ENCODE results near the gene LRP1B.

Gene LRP1B

DNA sequence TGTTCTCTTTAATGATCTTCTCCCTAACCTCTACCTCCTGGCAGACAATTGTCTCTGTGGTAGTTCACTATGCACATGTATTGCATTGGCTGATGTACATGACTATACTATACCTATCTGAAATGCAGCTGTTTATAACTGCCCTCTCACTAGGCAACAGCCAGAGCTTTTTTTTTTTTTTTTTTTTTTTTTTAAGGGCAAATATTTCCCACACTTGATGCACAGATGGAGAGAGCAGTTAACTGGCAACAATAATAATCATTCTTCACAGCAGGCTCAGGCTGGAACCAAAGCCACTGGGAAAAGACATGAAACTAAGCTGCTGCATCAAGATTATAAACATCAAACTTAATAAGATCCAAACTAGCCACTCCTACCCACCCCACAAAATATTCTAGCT lies 707.7 kb downstream of the LRP1B start:
- DNase-seq (ENCODE audit: low read depth) = no peak
- TF ChIP-seq, protein P1, sequence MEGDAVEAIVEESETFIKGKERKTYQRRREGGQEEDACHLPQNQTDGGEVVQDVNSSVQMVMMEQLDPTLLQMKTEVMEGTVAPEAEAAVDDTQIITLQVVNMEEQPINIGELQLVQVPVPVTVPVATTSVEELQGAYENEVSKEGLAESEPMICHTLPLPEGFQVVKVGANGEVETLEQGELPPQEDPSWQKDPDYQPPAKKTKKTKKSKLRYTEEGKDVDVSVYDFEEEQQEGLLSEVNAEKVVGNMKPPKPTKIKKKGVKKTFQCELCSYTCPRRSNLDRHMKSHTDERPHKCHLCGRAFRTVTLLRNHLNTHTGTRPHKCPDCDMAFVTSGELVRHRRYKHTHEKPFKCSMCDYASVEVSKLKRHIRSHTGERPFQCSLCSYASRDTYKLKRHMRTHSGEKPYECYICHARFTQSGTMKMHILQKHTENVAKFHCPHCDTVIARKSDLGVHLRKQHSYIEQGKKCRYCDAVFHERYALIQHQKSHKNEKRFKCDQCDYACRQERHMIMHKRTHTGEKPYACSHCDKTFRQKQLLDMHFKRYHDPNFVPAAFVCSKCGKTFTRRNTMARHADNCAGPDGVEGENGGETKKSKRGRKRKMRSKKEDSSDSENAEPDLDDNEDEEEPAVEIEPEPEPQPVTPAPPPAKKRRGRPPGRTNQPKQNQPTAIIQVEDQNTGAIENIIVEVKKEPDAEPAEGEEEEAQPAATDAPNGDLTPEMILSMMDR (IDR thresholded peaks at IDR 0.05; ENCODE audit: insufficient read depth, low read depth, low read length, missing control alignments) = no peak
- H3K4me3 ChIP-seq (ENCODE audit: low read depth, low read length) = no peak overlapping the region

DNA sequence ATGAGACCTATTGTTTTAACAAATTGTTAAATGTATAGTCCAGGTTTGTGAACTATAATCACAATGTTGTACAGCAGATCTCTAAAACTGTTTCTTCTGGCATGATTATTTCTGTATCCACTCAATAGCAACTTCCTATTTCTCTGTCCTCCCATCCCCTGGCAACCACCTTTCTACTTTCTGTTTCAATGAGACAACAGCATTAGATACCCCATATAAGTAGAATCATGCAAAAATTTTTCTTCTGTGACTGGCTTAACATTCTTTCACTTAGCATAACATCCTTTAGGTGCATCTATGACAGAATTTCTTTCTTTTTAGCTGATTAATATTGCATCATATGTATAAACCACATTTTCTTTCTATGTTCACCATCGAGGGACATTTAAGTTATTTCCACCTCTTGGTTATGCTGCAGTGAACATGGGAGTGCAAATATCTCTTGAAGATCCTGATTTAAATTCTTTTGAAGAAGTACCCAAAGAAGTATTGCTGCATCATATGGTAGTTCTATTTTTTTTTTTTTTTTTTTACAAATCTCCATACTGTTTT lies 713.5 kb downstream of the LRP1B start:
- TF ChIP-seq, protein P1 (IDR thresholded peaks at IDR 0.05; ENCODE audit: insufficient read depth, low read depth, low read length, missing control alignments) = no peak
- H3K4me3 ChIP-seq (ENCODE audit: low read depth, low read length) = no peak overlapping the region
- no peak for DNase-seq (ENCODE audit: low read depth)

DNA sequence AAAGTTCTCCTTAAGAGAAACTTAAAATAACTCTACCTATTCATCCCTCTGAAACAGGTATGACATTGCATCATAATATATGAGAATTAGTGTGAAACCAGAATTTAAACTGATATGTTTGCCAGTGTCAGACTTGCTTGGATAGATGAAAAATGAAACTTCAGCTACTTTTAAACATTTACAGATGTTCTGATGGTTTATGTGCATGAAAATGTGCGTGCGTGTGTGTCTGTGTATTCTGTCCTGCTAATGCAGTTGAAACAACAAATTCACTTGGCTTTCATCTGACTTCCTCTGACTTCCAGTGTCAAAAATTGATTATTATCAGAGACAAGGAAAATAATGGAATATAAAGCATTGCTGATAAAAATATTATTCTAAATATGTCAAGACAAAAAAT lies 719.4 kb downstream of the LRP1B start:
- TF ChIP-seq, protein P1 (IDR thresholded peaks at IDR 0.05; ENCODE audit: insufficient read depth, low read depth, low read length, missing control alignments) = no peak
- no peak for DNase-seq (ENCODE audit: low read depth)
- H3K4me3 ChIP-seq (ENCODE audit: low read depth, low read length) = no peak overlapping the region

DNA sequence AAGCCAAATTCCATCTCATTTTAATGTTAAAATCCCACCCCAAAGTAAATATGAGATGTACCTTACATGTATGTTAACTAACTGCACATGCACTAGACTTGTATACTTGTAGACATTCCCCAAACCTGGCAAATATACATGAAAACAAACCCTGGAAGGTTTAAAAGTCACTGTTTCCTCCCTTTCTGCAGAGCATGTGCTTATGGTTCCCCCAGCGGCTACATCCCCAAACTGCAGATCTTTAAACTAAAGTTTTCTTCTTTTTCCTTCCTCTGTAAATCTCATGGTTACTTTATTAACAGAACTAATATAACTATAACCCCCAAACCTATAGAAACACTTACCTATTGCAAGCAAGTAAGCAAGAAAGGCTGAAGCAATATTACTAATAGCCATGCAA lies 731.5 kb downstream of the LRP1B start:
- no peak overlapping the region for H3K4me3 ChIP-seq (ENCODE audit: low read depth, low read length)
- peak; percentile 16 for DNase-seq (ENCODE audit: low read depth)
- TF ChIP-seq, protein P1 (IDR thresholded peaks at IDR 0.05; ENCODE audit: insufficient read depth, low read depth, low read length, missing control alignments) = peak; percentile 32

DNA sequence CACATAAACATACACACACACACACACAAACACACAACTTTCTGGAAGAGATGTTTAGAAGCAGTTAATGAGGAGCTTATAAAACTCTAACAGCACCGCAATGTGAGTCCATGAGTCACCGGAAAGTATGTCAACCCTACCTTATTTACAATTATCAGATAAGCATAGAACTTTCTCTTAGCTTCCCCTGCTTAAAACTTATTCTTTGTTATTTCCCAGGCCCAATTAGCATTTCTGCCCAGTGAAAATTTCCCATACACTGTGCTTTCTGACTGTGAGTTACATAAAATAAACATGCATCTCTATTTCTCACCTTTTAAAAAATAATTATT lies 737.6 kb downstream of the LRP1B start:
- no peak for DNase-seq (ENCODE audit: low read depth)
- TF ChIP-seq, protein P1 (IDR thresholded peaks at IDR 0.05; ENCODE audit: insufficient read depth, low read depth, low read length, missing control alignments) = no peak
- H3K4me3 ChIP-seq (ENCODE audit: low read depth, low read length) = no peak overlapping the region

DNA sequence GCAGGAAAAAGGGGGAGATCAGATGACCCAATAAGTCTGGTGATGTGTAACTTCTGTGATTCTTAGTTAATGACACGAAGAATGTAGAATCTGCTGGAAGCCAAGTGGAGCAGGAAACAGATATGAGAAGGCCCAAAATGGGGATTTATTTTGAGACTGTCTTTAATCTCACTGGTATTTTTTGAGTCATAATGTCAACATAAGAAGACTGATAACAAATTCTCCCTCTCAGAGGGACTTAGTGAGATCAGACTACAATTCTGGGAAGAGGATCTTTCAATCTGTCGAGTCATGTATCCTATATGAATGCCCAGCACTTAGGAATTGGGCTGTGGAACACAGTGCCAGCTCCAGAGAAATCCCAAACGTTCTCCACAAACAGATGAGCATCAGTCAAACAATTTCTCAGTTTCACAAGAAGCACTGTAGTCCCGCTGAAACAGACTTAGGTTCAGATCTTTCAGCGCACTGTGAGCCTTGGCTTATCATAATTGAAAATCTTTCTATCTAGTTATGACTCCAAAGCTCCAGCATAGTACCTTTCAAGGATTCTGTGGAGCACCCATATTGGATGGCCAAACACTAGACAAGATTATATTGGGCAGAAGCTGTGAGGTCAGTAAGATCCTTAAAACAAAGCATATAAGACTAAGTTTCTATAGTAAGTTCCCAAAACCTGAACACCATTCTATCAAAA lies 738.2 kb downstream of the LRP1B start:
- no peak overlapping the region for H3K4me3 ChIP-seq (ENCODE audit: low read depth, low read length)
- TF ChIP-seq, protein P1 (IDR thresholded peaks at IDR 0.05; ENCODE audit: insufficient read depth, low read depth, low read length, missing control alignments) = no peak
- no peak for DNase-seq (ENCODE audit: low read depth)

DNA sequence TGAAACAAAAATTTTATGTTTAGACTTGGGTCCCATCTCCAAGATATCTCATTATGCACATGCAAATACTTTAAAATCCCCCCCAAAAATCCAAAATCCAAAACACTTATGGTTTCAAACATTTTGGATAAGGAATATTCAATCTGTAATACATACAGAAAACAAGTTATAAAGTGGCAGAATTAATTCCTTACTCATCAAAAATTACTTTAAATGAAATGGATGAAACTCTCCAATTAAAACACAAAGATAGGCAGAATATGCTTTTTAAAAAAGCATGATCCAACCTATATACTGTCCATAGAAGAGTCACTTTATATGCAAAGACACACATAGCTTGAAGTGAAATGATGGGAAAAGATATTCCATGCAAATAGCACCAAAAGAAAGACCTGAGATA lies 744.6 kb downstream of the LRP1B start:
- TF ChIP-seq, protein P1 (IDR thresholded peaks at IDR 0.05; ENCODE audit: insufficient read depth, low read depth, low read length, missing control alignments) = no peak
- no peak overlapping the region for H3K4me3 ChIP-seq (ENCODE audit: low read depth, low read length)
- no peak for DNase-seq (ENCODE audit: low read depth)
